BLaER1 (cell line): Measurements from ENCODE around the gene BICC1.

Experiments used
- H3K27ac ChIP-seq: shearing (Covaris generic); formaldehyde crosslinking; 2 replicates; pipeline ENCODE4 v1.8.1; 2022
- H3K27me3 ChIP-seq: shearing (Covaris generic); formaldehyde crosslinking; 2 replicates; pipeline ENCODE4 v1.8.1; 2022
- H3K36me3 ChIP-seq: shearing (Covaris generic); formaldehyde crosslinking; 2 replicates; pipeline ENCODE4 v1.8.1; 2022
- H3K4me1 ChIP-seq: shearing (Covaris generic); formaldehyde crosslinking; 2 replicates; pipeline ENCODE4 v1.8.1; 2022
- H3K4me2 ChIP-seq: shearing (Covaris generic); formaldehyde crosslinking; 2 replicates; pipeline ENCODE4 v1.8.1; 2022
- H3K4me3 ChIP-seq: shearing (Covaris generic); formaldehyde crosslinking; 2 replicates; pipeline ENCODE4 v1.8.1; 2022
- H3K9ac ChIP-seq: shearing (Covaris generic); formaldehyde crosslinking; 2 replicates; pipeline ENCODE4 v1.8.1; 2022
- H3K9me3 ChIP-seq: shearing (Covaris generic); formaldehyde crosslinking; 2 replicates; pipeline ENCODE4 v1.8.1; 2022
- H4K20me1 ChIP-seq: shearing (Covaris generic); formaldehyde crosslinking; 2 replicates; pipeline ENCODE4 v1.8.1; 2022
- Cebpa-rat ChIP-seq: shearing (Covaris generic); IDR thresholded peaks from 2 replicates; pipeline ENCODE4 v1.8.1; 2022

BICC1 gene

DNA sequence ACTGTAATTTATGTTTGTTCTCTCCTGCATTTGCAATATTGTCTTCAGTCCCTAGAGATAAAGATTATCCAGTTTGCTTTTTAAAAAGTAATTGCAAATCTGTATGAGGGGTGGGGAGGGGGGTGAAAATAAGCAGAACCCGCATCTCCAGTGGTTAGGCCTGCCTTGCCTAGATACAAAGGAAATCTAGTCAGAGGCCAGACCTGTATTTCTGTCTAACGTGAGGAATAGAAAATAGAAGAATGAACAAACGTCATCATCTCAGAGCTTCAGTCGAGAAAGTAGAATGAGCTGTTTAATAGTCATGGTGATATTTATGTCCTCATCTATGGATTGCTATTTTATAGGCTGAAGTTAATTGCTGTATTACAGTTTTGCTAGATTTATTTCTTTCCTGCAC is 284.2 kb downstream of the BICC1 start:
- no peak for TF ChIP-seq Cebpa-rat
- Histone ChIP-seq H3K36me3 (no peaks in the 10 kb centered on the region), H3K4me2 (no peak overlapping the region), H4K20me1 (no peaks in the 10 kb centered on the region), H3K9ac (no peak overlapping the region), H3K4me3 (no peak overlapping the region), H3K9me3 (no peaks in the 10 kb centered on the region), H3K4me1 (no peaks in the 10 kb centered on the region), H3K27ac (no peak overlapping the region), H3K27me3 (no peaks in the 10 kb centered on the region)

DNA sequence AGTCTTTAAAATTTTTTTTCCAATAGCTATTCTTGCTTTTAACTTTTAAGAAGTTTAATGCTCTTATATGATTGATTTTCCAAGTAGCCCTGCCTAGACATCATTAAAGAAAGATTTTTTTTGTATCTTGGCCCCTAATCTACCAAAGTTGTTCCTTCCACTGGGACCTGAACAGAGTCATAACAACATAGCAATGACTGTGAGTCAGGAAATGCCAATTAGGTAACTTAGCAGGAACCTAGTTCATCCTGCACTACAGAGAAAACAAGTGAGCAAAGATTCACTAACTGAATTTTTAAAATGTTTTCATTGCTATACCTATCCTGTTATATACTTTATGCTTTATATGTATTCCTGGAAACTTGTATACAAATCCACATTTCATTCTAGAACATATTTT is 284.7 kb downstream of the BICC1 start:
- H3K4me2 ChIP-seq, result no peak overlapping the region
- H3K9ac ChIP-seq, result no peak overlapping the region
- H3K4me1 ChIP-seq, result no peaks in the 10 kb centered on the region
- H3K36me3 ChIP-seq, result no peaks in the 10 kb centered on the region
- no peaks in the 10 kb centered on the region for H3K27me3 ChIP-seq
- no peak overlapping the region for H3K27ac ChIP-seq
- no peak overlapping the region for H3K4me3 ChIP-seq
- no peak for TF ChIP-seq Cebpa-rat
- no peaks in the 10 kb centered on the region for H4K20me1 ChIP-seq
- no peaks in the 10 kb centered on the region for H3K9me3 ChIP-seq

DNA sequence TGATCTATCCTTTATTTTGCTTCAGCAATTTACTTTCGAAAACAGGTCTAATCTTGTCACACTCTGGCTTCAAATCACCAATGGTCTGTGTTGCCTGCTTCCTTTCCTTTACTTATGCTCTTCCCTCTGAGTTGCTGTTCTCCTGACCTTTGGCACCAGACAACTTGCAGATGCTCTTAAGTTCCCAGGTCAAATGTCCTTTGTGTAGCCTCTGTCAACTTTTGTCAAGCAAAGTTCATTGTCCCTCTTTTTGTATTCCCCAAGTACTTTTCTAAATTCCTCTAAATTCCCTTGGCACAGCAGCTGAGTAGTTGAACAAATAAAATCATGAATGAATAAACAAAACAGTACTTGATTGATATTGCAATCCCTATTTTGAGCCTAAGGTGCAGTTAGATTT is 289.4 kb downstream of the BICC1 start:
- Histone ChIP-seq H3K36me3 (no peaks in the 10 kb centered on the region), H3K27me3 (no peaks in the 10 kb centered on the region)
- TF ChIP-seq Cebpa-rat, result no peak

DNA sequence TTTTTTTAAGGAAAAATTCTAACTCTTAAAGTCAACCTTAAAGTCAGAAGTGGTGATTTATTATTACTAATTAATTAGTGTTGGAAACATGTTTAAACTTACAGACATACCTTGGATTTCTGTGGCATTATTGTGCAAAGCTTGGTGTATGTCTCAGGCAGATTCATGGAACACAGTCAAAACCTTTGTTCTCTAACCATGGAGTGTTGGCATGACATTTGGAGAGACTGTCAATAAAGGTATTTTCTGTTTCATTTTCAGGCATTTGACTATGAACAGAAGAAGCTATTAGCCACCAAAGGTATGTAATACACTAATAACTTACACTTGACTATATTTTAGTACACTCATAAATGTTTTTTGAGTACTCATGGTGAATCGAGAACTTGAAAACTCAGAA is 293.7 kb downstream of the BICC1 start:
- Histone ChIP-seq H3K4me1 (no peaks in the 10 kb centered on the region), H3K9me3 (no peaks in the 10 kb centered on the region), H3K4me2 (no peak overlapping the region), H3K27ac (no peak overlapping the region), H4K20me1 (no peaks in the 10 kb centered on the region), H3K9ac (no peak overlapping the region), H3K4me3 (no peak overlapping the region), H3K27me3 (no peaks in the 10 kb centered on the region), H3K36me3 (no peaks in the 10 kb centered on the region)
- TF ChIP-seq Cebpa-rat, result no peak

More for the DNA sequence above, 289.4 kb downstream of the BICC1 start:
- Histone ChIP-seq H3K4me2 (no peak overlapping the region), H3K9me3 (no peaks in the 10 kb centered on the region), H3K27ac (no peak overlapping the region), H3K9ac (no peak overlapping the region), H4K20me1 (no peaks in the 10 kb centered on the region), H3K4me3 (no peak overlapping the region), H3K4me1 (no peaks in the 10 kb centered on the region)

DNA sequence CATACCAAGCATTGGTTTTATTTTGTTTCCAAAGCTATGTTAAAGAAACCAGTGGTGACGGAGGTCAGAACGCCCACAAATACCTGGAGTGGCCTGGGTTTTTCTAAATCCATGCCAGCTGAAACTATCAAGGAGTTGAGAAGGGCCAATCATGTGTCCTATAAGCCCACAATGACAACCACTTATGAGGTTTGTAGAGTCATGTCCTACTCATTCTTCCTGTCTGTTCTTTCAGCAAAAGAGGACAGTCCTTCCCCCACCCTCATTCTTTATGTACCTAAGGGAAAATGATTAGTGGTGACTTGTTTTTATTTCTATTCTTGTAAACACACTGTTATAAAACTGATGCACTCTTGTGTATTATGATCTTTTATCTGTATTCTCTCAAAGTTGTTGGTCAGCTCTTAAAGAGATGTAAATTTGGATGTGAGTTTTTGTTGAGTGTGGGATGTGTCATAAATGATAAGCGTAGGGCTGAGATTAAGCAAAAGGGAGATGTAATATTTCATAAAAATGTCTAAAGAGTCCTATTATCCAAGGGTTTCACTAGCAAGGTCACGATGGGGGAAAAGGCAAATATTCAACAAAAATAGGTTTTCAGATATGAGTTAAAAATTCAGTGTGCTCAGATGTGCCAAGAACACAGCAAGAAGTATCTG is 294.4 kb downstream of the BICC1 start:
- TF ChIP-seq Cebpa-rat, result no peak
- H3K4me2 ChIP-seq, result no peak overlapping the region
- H3K36me3 ChIP-seq, result no peaks in the 10 kb centered on the region
- no peaks in the 10 kb centered on the region for H3K4me1 ChIP-seq
- no peak overlapping the region for H3K9ac ChIP-seq
- no peak overlapping the region for H3K4me3 ChIP-seq
- no peaks in the 10 kb centered on the region for H3K27me3 ChIP-seq
- H3K27ac ChIP-seq, result no peak overlapping the region
- no peaks in the 10 kb centered on the region for H4K20me1 ChIP-seq
- H3K9me3 ChIP-seq, result no peaks in the 10 kb centered on the region

GRCh38 chr10:58807629-58808022 is 295.0 kb downstream of the BICC1 start:
- H3K9ac ChIP-seq, result no peak overlapping the region
- no peaks in the 10 kb centered on the region for H4K20me1 ChIP-seq
- H3K27ac ChIP-seq, result no peak overlapping the region
- H3K4me1 ChIP-seq, result no peaks in the 10 kb centered on the region
- no peaks in the 10 kb centered on the region for H3K36me3 ChIP-seq
- H3K4me2 ChIP-seq, result no peak overlapping the region
- no peak overlapping the region for H3K4me3 ChIP-seq
- no peak for TF ChIP-seq Cebpa-rat
- H3K9me3 ChIP-seq, result no peaks in the 10 kb centered on the region
- H3K27me3 ChIP-seq, result no peaks in the 10 kb centered on the region

- no peak overlapping the region for H3K9ac ChIP-seq
- no peaks in the 10 kb centered on the region for H3K9me3 ChIP-seq
- no peak overlapping the region for H3K4me3 ChIP-seq
- no peak overlapping the region for H3K27ac ChIP-seq
- no peaks in the 10 kb centered on the region for H4K20me1 ChIP-seq
- H3K4me2 ChIP-seq, result no peak overlapping the region
- H3K27me3 ChIP-seq, result no peaks in the 10 kb centered on the region
- TF ChIP-seq Cebpa-rat, result no peak
- no peaks in the 10 kb centered on the region for H3K36me3 ChIP-seq
- H3K4me1 ChIP-seq, result no peaks in the 10 kb centered on the region
These were observed 298.1 kb downstream of the BICC1 start for GRCh38 chr10:58810751-58811150.

- no peaks in the 10 kb centered on the region for H3K4me1 ChIP-seq
These were observed 300.9 kb downstream of the BICC1 start for GRCh38 chr10:58813573-58813972.

GRCh38 chr10:58817201-58817846 is 304.7 kb downstream of the BICC1 start:
- Histone ChIP-seq H3K4me1 (no peaks in the 10 kb centered on the region), H3K4me2 (no peak overlapping the region), H3K9me3 (no peaks in the 10 kb centered on the region), H3K36me3 (no peaks in the 10 kb centered on the region), H3K4me3 (no peak overlapping the region), H3K27me3 (no peaks in the 10 kb centered on the region), H4K20me1 (no peaks in the 10 kb centered on the region), H3K27ac (no peak overlapping the region), H3K9ac (no peak overlapping the region)
- TF ChIP-seq Cebpa-rat, result no peak

More at GRCh38 chr10:58813573-58813972, 300.9 kb downstream of the BICC1 start:
- H3K4me3 ChIP-seq, result no peak overlapping the region
- no peaks in the 10 kb centered on the region for H3K36me3 ChIP-seq
- H3K9me3 ChIP-seq, result no peaks in the 10 kb centered on the region
- no peak overlapping the region for H3K4me2 ChIP-seq
- H4K20me1 ChIP-seq, result no peaks in the 10 kb centered on the region
- TF ChIP-seq Cebpa-rat, result no peak
- H3K27ac ChIP-seq, result no peak overlapping the region
- H3K27me3 ChIP-seq, result no peaks in the 10 kb centered on the region
- H3K9ac ChIP-seq, result no peak overlapping the region

GRCh38 chr10:58818900-58819299 is 306.2 kb downstream of the BICC1 start:
- TF ChIP-seq Cebpa-rat, result no peak
- no peak overlapping the region for H3K4me2 ChIP-seq
- H3K4me3 ChIP-seq, result no peak overlapping the region
- no peaks in the 10 kb centered on the region for H3K27me3 ChIP-seq
- H3K36me3 ChIP-seq, result no peaks in the 10 kb centered on the region
- H4K20me1 ChIP-seq, result no peaks in the 10 kb centered on the region
- no peak overlapping the region for H3K27ac ChIP-seq
- no peak overlapping the region for H3K9ac ChIP-seq
- H3K9me3 ChIP-seq, result no peaks in the 10 kb centered on the region
- H3K4me1 ChIP-seq, result no peaks in the 10 kb centered on the region
